GM12801 (cell line): Measurements from ENCODE around the gene RAC2.

Source experiments
- CTCF ChIP-seq: IDR thresholded peaks from one replicate; pipeline ENCODE4 v1.5.1; 2011; ENCODE audit warnings: control low read depth; ENCODE audit not compliant: insufficient read length; ENCODE audit errors: extremely low read depth

Gene RAC2

GRCh38 chr22:37198258-37199102, 45.6 kb downstream of the RAC2 start:
- TF ChIP-seq CTCF: peak; percentile 58

- no peak for TF ChIP-seq CTCF
Measured at GRCh38 chr22:37197451-37198257, 46.4 kb downstream of the RAC2 start.

- TF ChIP-seq CTCF: no peak
Measured at GRCh38 chr22:37196539-37197450, 47.3 kb downstream of the RAC2 start.

GRCh38 chr22:37195921-37196320, 48.1 kb downstream of the RAC2 start:
- TF ChIP-seq CTCF: no peak

GRCh38 chr22:37194750-37195149, 49.3 kb downstream of the RAC2 start:
- TF ChIP-seq CTCF: no peak

GRCh38 chr22:37193629-37194191, 50.4 kb downstream of the RAC2 start:
- TF ChIP-seq CTCF: no peak
